G401.6 (cell line): ENCODE measurements around the gene NR1D2.

Experiments used
- FAIRE-seq: peaks from 2 replicates; lab custom pipeline; 2012; peaks lifted over from hg19 to GRCh38; lab: Jason Lieb, UNC

The NR1D2 gene

DNA sequence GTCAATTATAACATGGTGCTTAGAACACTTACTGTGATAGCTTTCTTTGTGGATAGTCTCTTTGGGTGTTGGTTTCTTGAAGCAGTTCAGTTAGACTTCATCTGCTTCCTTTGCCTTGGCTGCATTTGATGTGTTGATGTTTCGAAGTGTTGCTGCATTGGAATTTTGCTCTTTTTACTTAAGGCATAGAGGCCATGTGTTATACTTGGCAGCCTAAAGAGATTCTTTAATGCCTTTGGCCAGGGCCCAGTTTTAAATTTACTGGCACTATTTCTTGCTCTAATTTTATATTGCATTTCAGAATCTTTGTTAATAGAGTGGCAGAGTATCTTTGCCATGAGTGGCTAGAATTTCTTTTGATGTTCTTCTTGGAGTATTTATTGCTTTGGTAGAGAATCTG is 21.2 kb downstream of the NR1D2 start:
- FAIRE-seq: no peak

GRCh38 chr3:23968463-23969184 is 23.5 kb downstream of the NR1D2 start:
- FAIRE-seq: no peak

GRCh38 chr3:23969393-23969792 is 24.3 kb downstream of the NR1D2 start:
- no peak for FAIRE-seq

GRCh38 chr3:23971684-23972083 is 26.6 kb downstream of the NR1D2 start:
- peak; percentile 69 for FAIRE-seq

DNA sequence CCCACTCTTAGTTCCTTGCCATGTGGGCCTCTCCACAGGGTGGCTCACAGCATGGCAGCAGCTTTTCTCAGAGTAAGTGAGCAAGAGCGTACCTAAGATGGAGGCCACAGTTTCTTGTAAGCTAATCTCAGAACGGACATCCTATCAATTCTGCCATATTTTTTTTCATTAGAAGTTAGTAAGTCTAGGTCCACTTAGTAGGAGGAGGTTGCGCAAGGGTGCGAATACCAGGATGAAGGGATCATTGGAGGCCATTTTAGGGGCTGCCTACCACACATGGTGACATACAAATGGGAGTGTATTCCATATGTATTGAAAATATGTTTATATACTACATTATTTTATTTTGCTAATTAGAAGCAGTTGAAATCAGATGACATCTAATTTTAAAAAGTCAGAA is 31.5 kb downstream of the NR1D2 start:
- FAIRE-seq: no peak

DNA sequence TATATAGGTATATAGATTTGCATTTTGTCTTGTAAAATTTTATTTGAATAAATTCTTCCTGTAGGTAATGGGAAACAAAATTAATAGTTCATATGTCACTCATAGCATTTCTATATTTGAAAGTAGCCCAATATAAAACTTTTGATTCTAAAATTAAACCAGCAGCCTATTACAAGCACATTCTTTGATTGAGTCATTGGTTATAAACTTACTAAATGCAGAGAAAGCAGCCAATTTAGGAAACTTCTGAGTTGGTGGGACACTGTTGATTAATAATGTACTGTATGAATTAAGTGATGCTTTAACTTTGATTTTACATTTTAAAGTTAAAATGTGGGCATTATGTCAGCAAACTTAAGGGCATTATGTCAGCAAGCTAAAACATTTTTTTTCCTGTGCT is 34.5 kb downstream of the NR1D2 start:
- FAIRE-seq: no peak

GRCh38 chr3:23981136-23981535 is 36.0 kb downstream of the NR1D2 start:
- FAIRE-seq: no peak

- no peak for FAIRE-seq
These were observed 36.9 kb downstream of the NR1D2 start for GRCh38 chr3:23981955-23982354.

GRCh38 chr3:23984934-23985333 is 39.8 kb downstream of the NR1D2 start:
- no peak for FAIRE-seq

GRCh38 chr3:23985747-23986544 is 40.9 kb downstream of the NR1D2 start:
- no peak for FAIRE-seq

GRCh38 chr3:23987356-23987755 is 42.3 kb downstream of the NR1D2 start:
- no peak for FAIRE-seq

DNA sequence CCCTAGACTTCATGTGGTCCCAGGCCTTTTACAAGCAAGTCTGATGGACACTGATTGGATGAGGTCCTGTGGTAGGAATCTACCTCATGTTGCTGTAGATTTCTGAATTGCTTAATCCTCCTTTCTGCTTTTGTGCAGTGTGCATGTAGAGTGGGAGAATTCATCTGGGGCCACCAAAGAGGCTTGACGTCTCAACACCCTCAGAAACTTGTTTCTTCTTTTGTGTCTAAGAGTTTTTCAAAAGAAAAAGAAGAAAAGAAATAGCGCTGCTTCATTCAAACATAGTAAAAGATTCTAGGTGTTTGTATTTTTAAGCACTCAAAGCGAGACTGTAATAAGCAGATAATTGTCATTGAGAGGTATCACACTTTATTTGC is 46.2 kb downstream of the NR1D2 start:
- no peak for FAIRE-seq

GRCh38 chr3:23991683-23992628 is 46.9 kb downstream of the NR1D2 start:
- FAIRE-seq: no peak

DNA sequence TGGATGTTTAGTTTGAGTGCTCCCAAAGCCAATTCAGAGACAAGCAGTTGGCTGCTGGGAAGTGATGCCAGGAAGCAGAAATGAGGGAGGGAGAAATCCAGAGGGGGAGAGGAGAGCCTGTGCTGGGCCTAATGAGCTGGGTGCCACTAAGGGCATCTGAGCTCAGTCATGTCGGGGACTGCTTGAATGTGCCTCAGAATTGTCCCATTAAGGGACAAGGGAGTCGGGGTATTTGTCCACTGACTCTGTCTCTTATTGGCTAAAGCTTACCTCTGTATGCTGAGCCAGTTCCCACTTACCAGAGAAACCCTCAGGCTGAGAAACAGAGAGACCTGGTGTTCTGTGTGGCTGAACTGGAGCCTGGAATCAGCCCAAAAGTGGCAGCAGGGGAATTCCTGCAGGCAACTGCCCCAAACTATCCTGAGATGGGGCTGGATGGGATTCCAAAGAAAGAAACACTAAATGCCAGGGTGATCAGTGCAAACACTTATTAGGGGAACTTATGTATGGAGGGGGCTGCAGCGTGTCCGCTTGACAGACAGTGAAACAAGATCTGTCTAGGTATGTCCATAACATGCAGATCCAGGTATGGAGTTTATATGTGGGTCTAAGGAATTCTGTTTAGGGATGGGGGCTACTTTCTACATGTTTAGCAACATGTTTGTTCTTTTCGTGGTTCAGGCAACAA is 48.6 kb downstream of the NR1D2 start:
- no peak for FAIRE-seq

- no peak for FAIRE-seq
These were observed 49.1 kb downstream of the NR1D2 start for GRCh38 chr3:23994244-23994569.

GRCh38 chr3:23995219-23995618 is 50.1 kb downstream of the NR1D2 start:
- FAIRE-seq: no peak

- FAIRE-seq: no peak
These were observed 51.0 kb downstream of the NR1D2 start for GRCh38 chr3:23996095-23996524.

- peak; percentile 91 for FAIRE-seq
These were observed 54.0 kb downstream of the NR1D2 start for GRCh38 chr3:23999012-23999641.

- no peak for FAIRE-seq
These were observed 57.0 kb downstream of the NR1D2 start for GRCh38 chr3:24002129-24002528.

- FAIRE-seq: no peak
These were observed 58.4 kb downstream of the NR1D2 start for GRCh38 chr3:24003466-24003865.

GRCh38 chr3:24004171-24004938 is 59.3 kb downstream of the NR1D2 start:
- FAIRE-seq: no peak
